HEK293 (cell line): ENCODE results near the gene SLC1A3.
A peak's percentile ranks its signal among the peaks of the same experiment; 100 is the strongest.

Source experiments
- CTCF ChIA-PET: fragments of 350-600 bp; formaldehyde crosslinking; extraction: SDS; loops from one replicate; lab custom pipeline; 2021; ENCODE audit warnings: antibody characterized with exemption; lab: Yijun Ruan, JAX
- POLR2A ChIA-PET: fragments of 300-600 bp; formaldehyde crosslinking; extraction: SDS; loops from one replicate; lab custom pipeline; 2020; ENCODE audit warnings: antibody characterized with exemption, inconsistent platforms; lab: Yijun Ruan, JAX
- H3K27ac ChIP-seq: fragments of 200-500 bp; sonication (Bioruptor generic); 2 replicates; pipeline ENCODE4 v1.5.1; 2014; ENCODE audit warnings: low read depth, low read length, control low read depth, inconsistent platforms; ENCODE audit errors: extremely low read depth
- H3K36me3 ChIP-seq, 2 experiments: fragments of 200-500 bp in 1 of 2; sonication (Bioruptor generic) in 1 of 2; 1 replicate in 1 of 2; 2 replicates in 1 of 2; pipeline ENCODE4 v1.5.1; 2014 to 2017; ENCODE audit warnings: inconsistent platforms in 2 of 2, low read length in 2 of 2; ENCODE audit not compliant: control insufficient read depth in 2 of 2, insufficient read depth in 1 of 2
- H3K4me1 ChIP-seq: fragments of 200-500 bp; sonication (Bioruptor generic); 2 replicates; pipeline ENCODE4 v1.5.1; 2014; ENCODE audit warnings: mild to moderate bottlenecking, low read length, inconsistent platforms; ENCODE audit not compliant: control insufficient read depth, insufficient read depth
- H3K4me3 ChIP-seq: 2 replicates; pipeline ENCODE4 v1.5.1; 2011; ENCODE audit warnings: low read depth, mild to moderate bottlenecking, control low read depth, low read length, moderate library complexity
- H3K9me3 ChIP-seq: fragments of 200-500 bp; sonication (Bioruptor generic); 2 replicates; pipeline ENCODE4 v1.5.1; 2014; ENCODE audit warnings: low read depth, low read length, inconsistent platforms; ENCODE audit not compliant: control insufficient read depth, insufficient read depth
- KLF1 ChIP-seq: fragments of 450-650 bp; formaldehyde crosslinking; IDR thresholded peaks from 2 replicates; pipeline ENCODE4 v1.5.1; 2016; ENCODE audit warnings: missing biosample characterization, missing genetic modification characterization
- KLF7 ChIP-seq: fragments of 450-650 bp; formaldehyde crosslinking; IDR thresholded peaks from 2 replicates; pipeline ENCODE4 v1.5.1; 2016; ENCODE audit warnings: missing biosample characterization, missing genetic modification characterization, borderline replicate concordance
- OSR2 ChIP-seq: fragments of 450-650 bp; formaldehyde crosslinking; IDR thresholded peaks from 2 replicates; pipeline ENCODE4 v1.5.1; 2016; ENCODE audit warnings: missing biosample characterization, missing genetic modification characterization
- SP7 ChIP-seq: fragments of 450-650 bp; formaldehyde crosslinking; IDR thresholded peaks from 2 replicates; pipeline ENCODE4 v1.5.1; 2016; ENCODE audit warnings: missing biosample characterization, missing genetic modification characterization
- ZFP69B ChIP-seq: fragments of 450-650 bp; formaldehyde crosslinking; IDR thresholded peaks from 2 replicates; pipeline ENCODE4 v1.5.1; 2016; ENCODE audit warnings: missing biosample characterization, missing genetic modification characterization
- ZIC2 ChIP-seq: fragments of 450-650 bp; formaldehyde crosslinking; IDR thresholded peaks from 2 replicates; pipeline ENCODE4 v1.5.1; 2016; ENCODE audit warnings: missing biosample characterization, missing genetic modification characterization
- ZNF121 ChIP-seq: fragments of 450-650 bp; formaldehyde crosslinking; IDR thresholded peaks from 2 replicates; pipeline ENCODE4 v1.5.1; 2016; ENCODE audit warnings: missing biosample characterization, missing genetic modification characterization
- ZNF2 ChIP-seq: fragments of 450-650 bp; formaldehyde crosslinking; IDR thresholded peaks from 2 replicates; pipeline ENCODE4 v1.5.1; 2016; ENCODE audit warnings: missing biosample characterization, missing genetic modification characterization
- ZNF266 ChIP-seq: fragments of 450-650 bp; formaldehyde crosslinking; IDR thresholded peaks from 2 replicates; pipeline ENCODE4 v1.5.1; 2016; ENCODE audit warnings: missing biosample characterization, missing genetic modification characterization, low read depth
- ZNF366 ChIP-seq: fragments of 450-650 bp; formaldehyde crosslinking; conservative IDR thresholded peaks from 2 replicates; pipeline ENCODE4 v1.5.1; 2016; ENCODE audit warnings: missing biosample characterization, missing genetic modification characterization
- ZNF501 ChIP-seq: fragments of 450-650 bp; formaldehyde crosslinking; IDR thresholded peaks from 2 replicates; pipeline ENCODE4 v1.5.1; 2016; ENCODE audit warnings: missing biosample characterization, missing genetic modification characterization
- ZNF510 ChIP-seq: fragments of 450-650 bp; formaldehyde crosslinking; IDR thresholded peaks from 2 replicates; pipeline ENCODE4 v1.5.1; 2018; ENCODE audit warnings: mild to moderate bottlenecking, missing genetic modification characterization, missing biosample characterization; ENCODE audit not compliant: insufficient replicate concordance
- ZNF747 ChIP-seq: fragments of 450-650 bp; formaldehyde crosslinking; IDR thresholded peaks from 2 replicates; pipeline ENCODE4 v1.5.1; 2016; ENCODE audit warnings: missing biosample characterization, missing genetic modification characterization
- ZNF792 ChIP-seq: fragments of 450-650 bp; formaldehyde crosslinking; IDR thresholded peaks from 2 replicates; pipeline ENCODE4 v1.5.1; 2016; ENCODE audit warnings: missing biosample characterization, missing genetic modification characterization
- TF ChIP-seq, protein P1 (sequence below): fragments of 450-650 bp; formaldehyde crosslinking; IDR thresholded peaks from 2 replicates; pipeline ENCODE4 v1.5.1; 2016; ENCODE audit warnings: missing biosample characterization, missing genetic modification characterization, low read depth
- TF ChIP-seq, protein P2 (sequence below): fragments of 450-650 bp; formaldehyde crosslinking; IDR thresholded peaks from 2 replicates; pipeline ENCODE4 v1.5.1; 2016; ENCODE audit warnings: missing biosample characterization, missing genetic modification characterization
- TF ChIP-seq, protein P3 (sequence below): fragments of 450-650 bp; formaldehyde crosslinking; IDR thresholded peaks from 2 replicates; pipeline ENCODE4 v1.5.1; 2016; ENCODE audit warnings: missing biosample characterization, missing genetic modification characterization
- TF ChIP-seq, protein P4 (sequence below): fragments of 450-650 bp; formaldehyde crosslinking; IDR thresholded peaks from 2 replicates; pipeline ENCODE4 v1.5.1; 2016; ENCODE audit warnings: missing biosample characterization, missing genetic modification characterization

Gene SLC1A3

DNA sequence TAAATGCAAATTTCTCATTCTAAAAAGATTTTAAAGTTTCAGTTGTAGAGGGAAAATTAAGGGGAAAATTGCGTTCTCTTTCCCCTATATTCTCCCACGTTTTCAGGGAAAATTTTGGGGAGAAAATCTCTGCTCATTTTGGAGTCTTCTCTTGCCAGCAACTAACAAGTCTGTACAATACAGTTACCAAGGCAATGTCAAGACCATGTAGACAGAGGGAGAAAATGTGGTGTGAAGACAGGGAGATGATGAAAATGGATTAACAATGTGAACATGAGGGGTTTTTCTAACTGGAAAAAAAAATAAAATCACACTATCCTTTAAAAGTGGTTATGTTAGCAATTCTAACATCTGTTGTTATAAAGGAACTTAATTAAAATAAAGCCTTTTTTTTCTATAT lies 22.3 kb downstream of the SLC1A3 start:
- CTCF ChIA-PET: no interaction called here
- Histone ChIP-seq H3K27ac (no peak overlapping the region), H3K36me3 (peaks cover 0 to 23% of the 10 kb centered on the region in 2 experiments; a peak in 1 of 3 replicates), H3K9me3 (no peaks in the 10 kb centered on the region), H3K4me3 (no peak overlapping the region), H3K4me1 (no peaks in the 10 kb centered on the region)
- no peak for TF ChIP-seq ZNF792 (tag by site-specific recombination)
- TF ChIP-seq ZNF121: no peak
- no peak for TF ChIP-seq ZFP69B (tag by site-specific recombination)
- TF ChIP-seq ZNF510 (tag by site-specific recombination): no peak
- TF ChIP-seq, protein P1, sequence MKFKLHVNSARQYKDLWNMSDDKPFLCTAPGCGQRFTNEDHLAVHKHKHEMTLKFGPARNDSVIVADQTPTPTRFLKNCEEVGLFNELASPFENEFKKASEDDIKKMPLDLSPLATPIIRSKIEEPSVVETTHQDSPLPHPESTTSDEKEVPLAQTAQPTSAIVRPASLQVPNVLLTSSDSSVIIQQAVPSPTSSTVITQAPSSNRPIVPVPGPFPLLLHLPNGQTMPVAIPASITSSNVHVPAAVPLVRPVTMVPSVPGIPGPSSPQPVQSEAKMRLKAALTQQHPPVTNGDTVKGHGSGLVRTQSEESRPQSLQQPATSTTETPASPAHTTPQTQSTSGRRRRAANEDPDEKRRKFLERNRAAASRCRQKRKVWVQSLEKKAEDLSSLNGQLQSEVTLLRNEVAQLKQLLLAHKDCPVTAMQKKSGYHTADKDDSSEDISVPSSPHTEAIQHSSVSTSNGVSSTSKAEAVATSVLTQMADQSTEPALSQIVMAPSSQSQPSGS (tag by site-specific recombination): no peak
- TF ChIP-seq KLF1 (tag by site-specific recombination): no peak
- TF ChIP-seq ZNF2: no peak
- no peak for TF ChIP-seq ZIC2 (tag by site-specific recombination)
- no peak for TF ChIP-seq ZNF501 (tag by site-specific recombination)
- TF ChIP-seq, protein P2, sequence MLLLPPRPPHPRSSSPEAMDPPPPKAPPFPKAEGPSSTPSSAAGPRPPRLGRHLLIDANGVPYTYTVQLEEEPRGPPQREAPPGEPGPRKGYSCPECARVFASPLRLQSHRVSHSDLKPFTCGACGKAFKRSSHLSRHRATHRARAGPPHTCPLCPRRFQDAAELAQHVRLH: no peak
- no peak for TF ChIP-seq ZNF266
- POLR2A ChIA-PET: no interaction called here

DNA sequence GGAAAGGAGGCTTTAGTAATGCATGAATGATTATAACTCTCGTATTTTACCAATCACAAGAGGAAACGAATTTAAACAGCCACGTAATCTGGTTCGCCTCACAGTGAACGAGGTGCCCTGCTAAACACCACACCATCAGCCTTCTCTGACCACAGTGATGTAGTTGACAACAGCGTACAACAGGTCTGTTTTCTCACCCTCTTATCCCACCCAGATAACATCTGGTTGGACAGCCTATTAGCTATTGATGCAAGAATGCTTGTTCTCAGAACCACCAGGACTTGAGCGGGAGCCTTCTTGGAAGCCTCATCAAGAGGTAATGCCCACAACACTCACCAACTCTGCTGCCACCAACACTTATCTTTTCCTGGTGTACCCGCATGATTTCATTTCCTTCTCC lies 23.3 kb downstream of the SLC1A3 start:
- H3K4me3 ChIP-seq: no peak overlapping the region
- ChIA-PET CTCF (interaction anchor here (0.7 to 0.9 kb wide), 2 partner anchors 61 to 67 kb away, joined by 3 to 4 read pairs; no protein-coding TSS in a partner anchor), POLR2A (interaction anchor here (0.7 kb wide), 1 partner anchor 35 kb away, joined by 3 read pairs; no protein-coding TSS in a partner anchor)
- no peaks in the 10 kb centered on the region for H3K4me1 ChIP-seq
- no peak overlapping the region for H3K27ac ChIP-seq
- H3K9me3 ChIP-seq: no peaks in the 10 kb centered on the region
- peaks cover 0 to 23% of the 10 kb centered on the region in 2 experiments; a peak in 1 of 3 replicates for H3K36me3 ChIP-seq
- TF ChIP-seq ZNF747 (tag by site-specific recombination) (no peak), KLF7 (no peak)

DNA sequence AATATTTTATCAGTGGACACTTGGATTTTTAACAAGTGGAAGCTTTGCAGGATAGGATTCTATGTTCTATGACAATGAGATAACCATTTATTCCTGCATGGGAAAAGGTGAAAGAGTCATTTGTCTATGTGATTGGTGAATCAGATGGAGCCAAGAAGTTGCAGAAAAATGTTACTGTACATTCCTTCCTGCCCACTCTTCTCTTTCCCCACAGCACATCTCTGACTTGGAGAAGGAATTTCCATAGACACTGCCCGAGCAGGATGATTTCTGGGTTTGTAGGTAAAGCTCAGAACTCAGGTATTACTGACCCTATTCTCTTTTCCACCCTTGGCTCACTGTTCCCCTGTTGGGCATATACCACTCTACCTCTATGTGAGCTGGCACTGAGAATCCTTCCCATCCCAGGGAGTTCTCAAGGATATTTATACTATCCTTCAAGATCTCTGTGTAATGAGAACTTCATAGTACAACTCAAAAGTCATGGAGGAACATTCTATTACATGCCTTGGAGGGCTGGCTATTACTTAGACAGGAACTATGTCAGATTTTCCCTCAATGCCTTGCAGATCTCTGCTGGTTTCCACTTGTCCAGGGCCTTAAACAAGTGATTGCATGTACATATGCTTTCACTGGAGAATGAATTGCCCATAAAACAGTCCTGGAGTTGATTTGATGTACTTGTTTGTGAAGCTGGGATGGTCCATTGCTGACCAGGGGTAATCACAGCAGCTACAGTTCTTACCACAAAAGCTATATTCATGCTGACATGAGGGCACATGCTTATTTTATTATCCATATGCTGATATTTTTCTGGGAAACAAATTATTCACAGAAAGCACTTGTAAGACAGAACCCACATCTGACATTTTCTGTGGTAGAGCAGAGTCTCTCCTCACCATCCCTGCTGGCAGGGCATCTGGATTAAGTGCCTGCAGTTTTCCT lies 24.1 kb downstream of the SLC1A3 start:
- CTCF ChIA-PET: interaction anchor here (0.6 to 1.0 kb wide), 5 partner anchors 40 to 211 kb away, joined by 3 to 4 read pairs (median 3); no protein-coding TSS in a partner anchor

More for the DNA sequence above, 24.1 kb downstream of the SLC1A3 start:
- H3K4me3 ChIP-seq: no peak overlapping the region
- POLR2A ChIA-PET: no interaction called here
- H3K27ac ChIP-seq: no peak overlapping the region
- no peaks in the 10 kb centered on the region for H3K4me1 ChIP-seq
- no peaks in the 10 kb centered on the region for H3K9me3 ChIP-seq
- H3K36me3 ChIP-seq: peaks cover 0 to 23% of the 10 kb centered on the region in 2 experiments; a peak in 1 of 3 replicates
- TF ChIP-seq, protein P3, sequence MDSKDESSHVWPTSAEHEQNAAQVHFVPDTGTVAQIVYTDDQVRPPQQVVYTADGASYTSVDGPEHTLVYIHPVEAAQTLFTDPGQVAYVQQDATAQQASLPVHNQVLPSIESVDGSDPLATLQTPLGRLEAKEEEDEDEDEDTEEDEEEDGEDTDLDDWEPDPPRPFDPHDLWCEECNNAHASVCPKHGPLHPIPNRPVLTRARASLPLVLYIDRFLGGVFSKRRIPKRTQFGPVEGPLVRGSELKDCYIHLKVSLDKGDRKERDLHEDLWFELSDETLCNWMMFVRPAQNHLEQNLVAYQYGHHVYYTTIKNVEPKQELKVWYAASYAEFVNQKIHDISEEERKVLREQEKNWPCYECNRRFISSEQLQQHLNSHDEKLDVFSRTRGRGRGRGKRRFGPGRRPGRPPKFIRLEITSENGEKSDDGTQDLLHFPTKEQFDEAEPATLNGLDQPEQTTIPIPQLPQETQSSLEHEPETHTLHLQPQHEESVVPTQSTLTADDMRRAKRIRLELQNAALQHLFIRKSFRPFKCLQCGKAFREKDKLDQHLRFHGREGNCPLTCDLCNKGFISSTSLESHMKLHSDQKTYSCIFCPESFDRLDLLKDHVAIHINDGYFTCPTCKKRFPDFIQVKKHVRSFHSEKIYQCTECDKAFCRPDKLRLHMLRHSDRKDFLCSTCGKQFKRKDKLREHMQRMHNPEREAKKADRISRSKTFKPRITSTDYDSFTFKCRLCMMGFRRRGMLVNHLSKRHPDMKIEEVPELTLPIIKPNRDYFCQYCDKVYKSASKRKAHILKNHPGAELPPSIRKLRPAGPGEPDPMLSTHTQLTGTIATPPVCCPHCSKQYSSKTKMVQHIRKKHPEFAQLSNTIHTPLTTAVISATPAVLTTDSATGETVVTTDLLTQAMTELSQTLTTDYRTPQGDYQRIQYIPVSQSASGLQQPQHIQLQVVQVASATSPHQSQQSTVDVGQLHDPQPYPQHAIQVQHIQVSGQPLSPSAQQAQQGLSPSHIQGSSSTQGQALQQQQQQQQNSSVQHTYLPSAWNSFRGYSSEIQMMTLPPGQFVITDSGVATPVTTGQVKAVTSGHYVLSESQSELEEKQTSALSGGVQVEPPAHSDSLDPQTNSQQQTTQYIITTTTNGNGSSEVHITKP: peak; percentile 88
- TF ChIP-seq, protein P4, sequence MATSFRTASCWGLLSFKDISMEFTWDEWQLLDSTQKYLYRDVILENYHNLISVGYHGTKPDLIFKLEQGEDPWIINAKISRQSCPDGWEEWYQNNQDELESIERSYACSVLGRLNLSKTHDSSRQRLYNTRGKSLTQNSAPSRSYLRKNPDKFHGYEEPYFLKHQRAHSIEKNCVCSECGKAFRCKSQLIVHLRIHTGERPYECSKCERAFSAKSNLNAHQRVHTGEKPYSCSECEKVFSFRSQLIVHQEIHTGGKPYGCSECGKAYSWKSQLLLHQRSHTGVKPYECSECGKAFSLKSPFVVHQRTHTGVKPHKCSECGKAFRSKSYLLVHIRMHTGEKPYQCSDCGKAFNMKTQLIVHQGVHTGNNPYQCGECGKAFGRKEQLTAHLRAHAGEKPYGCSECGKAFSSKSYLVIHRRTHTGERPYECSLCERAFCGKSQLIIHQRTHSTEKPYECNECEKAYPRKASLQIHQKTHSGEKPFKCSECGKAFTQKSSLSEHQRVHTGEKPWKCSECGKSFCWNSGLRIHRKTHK (tag by site-specific recombination): no peak
- TF ChIP-seq OSR2 (tag by site-specific recombination) (no peak), SP7 (tag by site-specific recombination) (no peak), ZNF366 (tag by site-specific recombination) (no peak)
- TF ChIP-seq, all 188 proteins: peak for 1
